NCI-H510A treated with DMSO at 0.1 percent for 48 hours (cell line): ENCODE measurements around the gene AHI1.

Experiments used
- DNase-seq: peaks from one replicate; lab custom pipeline; 2025; lab: John Stamatoyannopoulos, UW

Gene AHI1

GRCh38 chr6:135451617-135452190 is 45.8 kb downstream of the AHI1 start:
- DNase-seq: peak; percentile 2

GRCh38 chr6:135449246-135449645 is 48.3 kb downstream of the AHI1 start:
- DNase-seq: no peak

- DNase-seq: no peak
Measured at GRCh38 chr6:135440087-135440792, 57.3 kb downstream of the AHI1 start.

- DNase-seq: no peak
Measured at GRCh38 chr6:135439549-135439948, 58.0 kb downstream of the AHI1 start.

GRCh38 chr6:135438907-135439535 is 58.5 kb downstream of the AHI1 start:
- DNase-seq: peak; percentile 30

GRCh38 chr6:135434991-135435390 is 62.5 kb downstream of the AHI1 start:
- no peak for DNase-seq

GRCh38 chr6:135434095-135434494 is 63.4 kb downstream of the AHI1 start:
- DNase-seq: no peak

- no peak for DNase-seq
Measured at GRCh38 chr6:135428078-135428477, 69.5 kb downstream of the AHI1 start.

GRCh38 chr6:135426833-135427232 is 70.7 kb downstream of the AHI1 start:
- DNase-seq: no peak

- DNase-seq: no peak
Measured at GRCh38 chr6:135424385-135424784, 73.2 kb downstream of the AHI1 start.

- peak; percentile 61 for DNase-seq
Measured at GRCh38 chr6:135423649-135424128, 73.9 kb downstream of the AHI1 start.

- no peak for DNase-seq
Measured at GRCh38 chr6:135419162-135419561, 78.4 kb downstream of the AHI1 start.

GRCh38 chr6:135418040-135418760 is 79.3 kb downstream of the AHI1 start:
- DNase-seq: no peak

- DNase-seq: no peak
Measured at GRCh38 chr6:135412761-135413160, 84.8 kb downstream of the AHI1 start.

- DNase-seq: no peak
Measured at GRCh38 chr6:135411849-135412248, 85.7 kb downstream of the AHI1 start.

- no peak for DNase-seq
Measured at GRCh38 chr6:135411339-135411738, 86.2 kb downstream of the AHI1 start.

GRCh38 chr6:135410856-135411255 is 86.7 kb downstream of the AHI1 start:
- DNase-seq: no peak

GRCh38 chr6:135403584-135403983 is 94.0 kb downstream of the AHI1 start:
- DNase-seq: no peak

- no peak for DNase-seq
Measured at GRCh38 chr6:135402311-135402710, 95.2 kb downstream of the AHI1 start.

- no peak for DNase-seq
Measured at GRCh38 chr6:135397172-135397952, 100.2 kb downstream of the AHI1 start.

- DNase-seq: no peak
Measured at GRCh38 chr6:135395136-135395535, 102.4 kb downstream of the AHI1 start.

- DNase-seq: no peak
Measured at GRCh38 chr6:135393289-135393688, 104.3 kb downstream of the AHI1 start.
